Sigmoid colon (tissue), 4 donors: Measurements from ENCODE around the gene NKD2.

Source experiments
- EP300 ChIP-seq, 4 donors: sonication (generic); formaldehyde crosslinking; IDR thresholded peaks; one replicate each; pipeline ENCODE4 v1.6.1; 2017; ENCODE audit warnings: antibody characterized with exemption in 4 of 4
- POLR2AphosphoS5 ChIP-seq, 4 donors: sonication (generic); formaldehyde crosslinking; IDR thresholded peaks; one replicate each; pipeline ENCODE4 v1.6.1; 2017; ENCODE audit warnings: antibody characterized with exemption in 4 of 4
- TF ChIP-seq, protein P1 (sequence below), 4 experiments: fragments of 450-650 bp in 3 of 4; fragments of 200-600 bp in 1 of 4; IDR thresholded peaks; one replicate each; pipeline ENCODE4 v1.5.1; 2016 to 2019; ENCODE audit warnings: antibody characterized with exemption in 4 of 4, mild to moderate bottlenecking in 3 of 4, moderate library complexity in 2 of 4

DNA sequence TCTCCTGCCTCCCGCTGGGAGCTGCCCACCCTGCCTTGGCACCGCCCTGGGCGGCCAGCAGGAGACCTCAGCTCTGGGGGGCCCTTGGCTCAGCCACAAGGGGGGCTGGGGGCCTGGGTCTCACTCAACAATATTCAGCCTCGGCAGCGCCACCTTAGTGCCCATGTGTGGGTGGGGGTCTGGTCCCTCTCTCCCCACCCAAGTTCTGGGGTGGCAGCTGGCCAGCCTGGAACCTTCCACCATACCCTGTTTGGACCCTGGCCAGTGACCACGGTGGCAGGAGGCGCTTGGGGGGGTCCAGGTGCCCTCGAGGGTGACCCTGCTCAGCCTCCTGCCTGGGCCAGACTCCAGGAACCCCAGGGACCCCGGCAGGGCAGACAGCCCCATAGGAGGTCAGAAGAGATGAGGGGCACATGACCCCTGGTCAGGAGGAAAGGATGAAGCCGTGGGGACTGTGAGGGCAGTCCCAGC is 22.2 kb downstream of the NKD2 start:
- TF ChIP-seq, protein P1, sequence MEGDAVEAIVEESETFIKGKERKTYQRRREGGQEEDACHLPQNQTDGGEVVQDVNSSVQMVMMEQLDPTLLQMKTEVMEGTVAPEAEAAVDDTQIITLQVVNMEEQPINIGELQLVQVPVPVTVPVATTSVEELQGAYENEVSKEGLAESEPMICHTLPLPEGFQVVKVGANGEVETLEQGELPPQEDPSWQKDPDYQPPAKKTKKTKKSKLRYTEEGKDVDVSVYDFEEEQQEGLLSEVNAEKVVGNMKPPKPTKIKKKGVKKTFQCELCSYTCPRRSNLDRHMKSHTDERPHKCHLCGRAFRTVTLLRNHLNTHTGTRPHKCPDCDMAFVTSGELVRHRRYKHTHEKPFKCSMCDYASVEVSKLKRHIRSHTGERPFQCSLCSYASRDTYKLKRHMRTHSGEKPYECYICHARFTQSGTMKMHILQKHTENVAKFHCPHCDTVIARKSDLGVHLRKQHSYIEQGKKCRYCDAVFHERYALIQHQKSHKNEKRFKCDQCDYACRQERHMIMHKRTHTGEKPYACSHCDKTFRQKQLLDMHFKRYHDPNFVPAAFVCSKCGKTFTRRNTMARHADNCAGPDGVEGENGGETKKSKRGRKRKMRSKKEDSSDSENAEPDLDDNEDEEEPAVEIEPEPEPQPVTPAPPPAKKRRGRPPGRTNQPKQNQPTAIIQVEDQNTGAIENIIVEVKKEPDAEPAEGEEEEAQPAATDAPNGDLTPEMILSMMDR (IDR thresholded peaks at IDR 0.05) = no peak
- no peak for TF ChIP-seq POLR2AphosphoS5 (IDR thresholded peaks at IDR 0.05)
- no peak for TF ChIP-seq EP300 (IDR thresholded peaks at IDR 0.05)
